CD4-positive, alpha-beta T cell treated with Interleukin-6 at 100 ng/mL for 8 hours (primary cell): Measurements from ENCODE around the gene TADA2A.

Source experiments
- DNase-seq: peaks from one replicate; pipeline ENCODE4 v3.0.0-alpha.2; 2020; ENCODE audit warnings: mixed read lengths, low spot score

Gene TADA2A, protein sequence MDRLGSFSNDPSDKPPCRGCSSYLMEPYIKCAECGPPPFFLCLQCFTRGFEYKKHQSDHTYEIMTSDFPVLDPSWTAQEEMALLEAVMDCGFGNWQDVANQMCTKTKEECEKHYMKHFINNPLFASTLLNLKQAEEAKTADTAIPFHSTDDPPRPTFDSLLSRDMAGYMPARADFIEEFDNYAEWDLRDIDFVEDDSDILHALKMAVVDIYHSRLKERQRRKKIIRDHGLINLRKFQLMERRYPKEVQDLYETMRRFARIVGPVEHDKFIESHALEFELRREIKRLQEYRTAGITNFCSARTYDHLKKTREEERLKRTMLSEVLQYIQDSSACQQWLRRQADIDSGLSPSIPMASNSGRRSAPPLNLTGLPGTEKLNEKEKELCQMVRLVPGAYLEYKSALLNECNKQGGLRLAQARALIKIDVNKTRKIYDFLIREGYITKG

GRCh38 chr17:37406635-37407461 is at the start of gene TADA2A, which contains the start of gene ACACA:
Gene TADA2A (plus strand): TSS chr17:37406886. CDS start chr17:37411366, 4,480 bp downstream.
Gene ACACA (minus strand): TSS chr17:37406836. CDS start chr17:37406299, 537 bp downstream.
- DNase-seq: peak; percentile 64

DNA sequence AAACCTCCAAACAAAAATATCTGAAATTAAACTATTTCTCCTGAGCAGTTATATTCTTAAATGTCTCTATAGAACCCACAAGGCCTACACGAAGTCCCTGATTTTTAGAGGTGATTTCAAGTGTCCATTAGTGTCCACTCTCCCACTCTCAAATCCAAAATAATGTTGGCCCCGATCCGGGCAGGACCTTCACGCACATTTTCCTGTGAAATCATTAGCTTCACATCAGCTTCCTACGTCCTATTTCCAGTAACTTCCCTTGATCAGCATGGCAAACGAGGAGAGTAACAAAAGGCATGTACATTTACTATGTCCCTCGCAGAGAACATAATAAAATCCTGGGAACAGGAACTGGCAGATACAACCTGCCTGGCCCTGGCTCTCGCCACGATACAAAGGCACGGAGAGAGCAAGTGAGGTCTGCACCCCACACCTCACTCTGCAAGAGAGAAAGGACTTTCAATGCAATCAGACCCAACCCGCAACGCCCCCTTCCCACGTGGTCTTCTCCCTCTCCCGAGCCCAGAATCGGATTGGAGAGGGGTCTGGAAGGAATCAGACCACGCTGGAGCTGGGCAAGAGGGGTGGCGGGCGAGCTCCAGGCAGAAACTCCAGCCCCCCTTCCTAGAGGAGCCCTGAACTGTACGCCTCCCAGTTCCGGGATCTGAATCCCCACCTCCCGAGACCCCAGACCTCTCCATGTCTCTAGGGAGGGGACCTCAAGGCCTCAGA is 48.4 kb upstream of the TADA2A start:
- no peak for DNase-seq

DNA sequence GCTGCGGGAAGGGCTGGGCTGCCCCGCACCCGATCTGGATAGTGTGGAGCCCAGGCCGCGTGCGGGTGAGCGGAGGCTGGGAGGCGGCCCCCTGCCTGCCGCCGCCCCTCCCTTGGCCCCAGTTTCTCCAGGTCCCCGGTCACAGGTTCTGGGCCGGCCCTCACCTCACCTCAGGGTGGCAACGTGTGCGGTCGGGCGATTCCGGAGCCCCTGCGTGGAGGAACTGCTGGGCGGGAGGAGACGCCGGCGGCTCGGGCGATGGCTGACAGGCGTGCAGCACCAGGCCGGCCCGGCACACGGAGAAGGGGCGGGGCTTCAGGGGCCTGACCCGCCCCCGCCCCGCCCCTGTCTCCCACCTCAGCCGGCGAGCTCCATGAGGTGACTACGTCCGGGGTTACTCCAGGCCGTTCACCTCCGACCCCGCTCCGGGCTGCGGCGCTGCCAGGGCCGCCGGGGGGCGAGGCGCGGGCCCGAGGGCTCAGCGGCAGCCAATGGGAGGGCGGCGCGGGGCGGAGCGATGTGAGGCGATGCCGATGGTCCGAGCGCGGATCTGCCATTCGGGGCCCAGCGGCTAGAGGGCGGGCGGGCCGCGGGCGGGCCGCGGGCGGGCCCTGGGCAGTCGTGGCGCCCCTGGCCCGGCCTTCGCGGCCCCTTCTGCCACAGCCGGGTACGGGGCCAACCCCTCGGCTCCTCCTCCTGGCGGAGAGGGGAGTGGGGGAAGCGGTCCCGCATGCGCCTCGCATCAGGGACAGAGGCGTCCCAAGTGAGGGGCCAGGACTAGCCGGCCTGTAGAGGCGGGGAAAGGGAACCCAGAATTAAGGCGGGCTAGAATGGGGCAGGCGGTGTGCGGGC is 47.6 kb upstream of the TADA2A start:
- DNase-seq: peak; percentile 91

GRCh38 chr17:37359682-37360188 is 47.0 kb upstream of the TADA2A start:
- DNase-seq: no peak

DNA sequence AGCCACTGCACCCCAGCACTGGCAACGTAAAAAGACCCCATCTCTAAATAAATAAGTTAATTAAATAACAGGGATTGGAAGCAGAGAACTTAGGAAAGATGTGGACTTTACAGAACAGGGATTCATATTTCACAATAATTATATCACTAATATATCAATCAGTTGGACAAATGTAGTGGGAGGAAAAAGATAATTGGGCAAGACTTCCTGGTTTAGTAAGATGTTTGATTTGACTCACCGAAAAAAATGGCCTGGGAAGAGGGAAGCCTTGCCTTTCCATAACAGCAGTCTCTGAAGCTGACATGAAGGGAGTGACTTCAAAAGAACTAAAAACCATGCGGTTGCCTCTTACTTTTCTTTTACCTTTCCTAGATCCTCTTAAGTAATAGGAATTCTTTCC is 46.1 kb upstream of the TADA2A start:
- no peak for DNase-seq

DNA sequence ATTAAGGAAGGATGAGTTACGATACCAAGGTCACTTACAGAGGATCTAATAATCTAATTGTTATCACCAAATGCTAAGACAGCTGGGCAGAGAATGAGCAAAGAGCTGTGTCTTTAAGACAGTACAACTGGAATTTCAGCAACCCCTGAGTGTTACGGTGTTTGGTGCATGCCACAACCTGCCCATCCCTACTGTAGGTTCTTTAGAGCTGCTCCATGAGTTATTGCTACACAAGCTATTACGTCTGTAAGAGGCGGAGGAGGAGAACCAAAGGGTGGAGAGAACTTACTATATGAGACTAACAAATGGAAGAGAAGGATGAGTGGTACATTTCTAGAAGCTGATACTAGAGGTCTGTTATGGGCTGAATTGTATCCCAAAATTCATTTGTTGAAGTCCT is 45.1 kb upstream of the TADA2A start:
- no peak for DNase-seq

DNA sequence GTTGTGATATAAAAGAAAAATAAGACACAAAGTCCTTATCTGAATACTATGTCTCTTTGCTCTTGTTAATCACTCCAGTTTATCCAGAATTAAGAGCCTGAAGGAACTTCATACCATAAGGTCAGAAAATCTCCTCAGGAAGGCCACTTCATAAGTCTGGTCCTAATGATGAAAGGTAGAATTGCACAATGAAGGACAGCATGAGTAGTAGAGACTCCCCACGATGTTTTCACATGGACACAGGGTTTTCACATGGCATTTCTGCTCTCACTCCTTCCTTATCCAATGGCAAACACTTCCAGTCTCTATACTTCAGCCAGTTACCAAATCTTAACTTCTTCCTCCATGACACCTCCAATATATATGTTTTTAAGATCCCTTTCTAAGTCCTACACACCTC is 41.1 kb upstream of the TADA2A start:
- no peak for DNase-seq

DNA sequence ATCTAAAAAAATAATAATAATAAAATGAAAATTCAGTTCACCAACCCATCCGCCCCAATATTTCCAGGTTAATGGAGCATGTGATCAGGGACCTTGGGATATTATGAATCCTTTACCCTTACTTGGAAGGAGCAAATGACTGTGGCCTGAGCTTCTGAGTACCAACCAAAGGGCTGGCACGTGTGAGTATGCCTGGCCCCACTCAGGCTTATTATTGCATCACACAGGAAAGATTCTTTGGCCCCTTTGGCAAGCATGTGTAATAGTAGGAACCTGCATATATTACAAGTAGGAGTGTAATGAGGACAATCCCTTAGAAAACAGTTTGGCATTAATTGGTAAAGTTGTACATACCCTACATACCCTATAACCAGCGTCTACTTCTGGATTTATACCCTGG is 38.1 kb upstream of the TADA2A start:
- DNase-seq: no peak

DNA sequence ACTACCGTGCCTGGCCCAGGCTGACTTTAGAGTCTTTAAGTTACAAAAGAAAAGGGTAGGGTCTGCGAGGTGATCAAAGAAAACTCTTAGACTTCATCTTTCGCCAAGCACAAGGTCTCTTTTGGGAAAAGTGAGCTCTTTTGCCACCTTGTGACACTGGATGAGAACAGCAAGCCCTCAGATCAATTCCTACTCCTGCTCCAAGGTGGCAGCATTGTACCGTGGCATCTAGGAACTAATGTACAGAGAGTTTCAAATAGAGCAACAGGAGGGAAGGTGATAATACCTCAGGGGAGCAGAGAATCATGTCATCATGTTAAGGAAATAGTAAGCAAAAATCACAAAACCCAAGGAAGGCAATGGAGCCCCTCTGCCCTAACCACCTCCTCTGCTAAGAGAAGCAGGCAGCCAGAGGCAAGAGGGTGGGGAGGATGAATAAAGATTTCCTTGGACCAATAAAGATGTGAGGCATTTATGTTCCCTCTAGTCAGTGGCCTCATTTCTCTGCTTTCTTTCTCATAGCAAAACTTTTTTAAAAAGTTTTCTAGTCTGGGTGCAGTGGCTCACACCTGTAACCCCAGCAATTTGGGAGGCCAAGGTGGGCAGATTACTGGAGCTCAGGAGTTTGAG is 33.0 kb upstream of the TADA2A start:
- peak; percentile 63 for DNase-seq

GRCh38 chr17:37375706-37376105 is 31.0 kb upstream of the TADA2A start, which contains the start of gene C17orf78:
Gene C17orf78 (plus strand): TSS chr17:37375985. CDS start chr17:37376093, 108 bp downstream.
- no peak for DNase-seq

GRCh38 chr17:37382056-37382455 is 24.6 kb upstream of the TADA2A start:
- DNase-seq: no peak

GRCh38 chr17:37384560-37385149 is 22.0 kb upstream of the TADA2A start:
- no peak for DNase-seq

DNA sequence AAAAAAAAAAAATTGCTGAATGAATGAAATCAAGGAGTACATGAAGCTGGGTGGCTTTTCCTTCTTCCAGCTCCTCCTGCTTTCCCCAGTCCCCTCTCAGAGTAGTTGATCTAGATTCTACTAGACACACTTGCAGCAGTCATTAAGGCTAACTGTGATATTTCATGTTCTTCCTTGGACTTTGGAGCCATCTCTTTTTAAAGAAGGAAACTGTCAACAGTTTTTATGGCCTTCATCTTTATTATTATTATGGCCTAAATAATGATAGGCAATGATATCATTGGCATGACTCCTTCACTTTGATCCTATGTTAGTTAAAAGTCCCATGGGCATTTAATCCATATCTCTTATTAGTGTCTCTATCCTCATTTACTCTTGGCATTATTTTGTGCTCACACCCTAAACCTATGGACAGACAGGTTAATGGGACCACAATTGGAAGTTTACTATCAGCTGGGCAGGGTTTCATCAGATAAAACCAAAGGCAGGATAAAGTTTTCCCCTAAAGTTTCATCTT is 21.2 kb upstream of the TADA2A start:
- DNase-seq: no peak

- no peak for DNase-seq
Measured at GRCh38 chr17:37386462-37386861, 20.2 kb upstream of the TADA2A start.

DNA sequence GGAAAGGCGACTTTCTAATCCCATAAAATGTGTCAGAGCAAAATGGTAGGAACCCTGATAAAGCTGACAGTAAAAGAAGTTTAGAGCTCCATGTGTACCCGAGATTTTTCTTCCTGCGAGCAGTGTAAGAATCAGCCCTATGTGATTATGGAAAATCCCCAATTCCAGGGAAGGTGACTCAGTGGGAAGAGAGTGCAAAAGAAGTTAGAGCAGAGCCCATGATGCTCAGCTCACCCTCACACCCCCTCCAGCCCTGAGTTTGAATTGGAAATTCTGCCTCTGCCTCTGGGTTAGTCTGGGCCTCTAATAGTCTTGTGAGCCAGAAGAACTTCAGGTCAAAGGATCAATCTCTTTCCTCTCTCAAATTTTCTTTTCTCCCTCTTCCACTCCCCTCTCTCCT is 18.4 kb upstream of the TADA2A start:
- DNase-seq: no peak

GRCh38 chr17:37389160-37389559 is 17.5 kb upstream of the TADA2A start:
- DNase-seq: no peak

DNA sequence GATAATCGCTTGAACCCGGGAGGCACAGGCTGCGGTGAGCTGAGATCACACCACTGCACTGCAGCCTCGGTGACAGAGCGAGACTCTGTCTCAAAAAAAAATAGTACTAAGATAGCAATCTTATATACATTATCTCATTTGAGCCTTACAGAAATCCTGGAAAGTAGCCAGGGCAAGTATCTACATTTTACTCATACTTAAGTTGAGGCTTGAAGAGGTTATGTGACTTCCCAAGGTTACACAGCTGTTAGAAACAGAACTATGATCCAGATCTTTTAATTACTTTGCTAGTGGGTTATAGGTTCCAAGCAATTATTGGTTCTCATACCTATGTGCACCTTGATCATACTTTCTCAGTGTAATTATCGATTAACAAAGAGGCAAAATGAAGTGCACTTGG is 15.5 kb upstream of the TADA2A start:
- no peak for DNase-seq

- no peak for DNase-seq
Measured at GRCh38 chr17:37392024-37392590, 14.6 kb upstream of the TADA2A start.

DNA sequence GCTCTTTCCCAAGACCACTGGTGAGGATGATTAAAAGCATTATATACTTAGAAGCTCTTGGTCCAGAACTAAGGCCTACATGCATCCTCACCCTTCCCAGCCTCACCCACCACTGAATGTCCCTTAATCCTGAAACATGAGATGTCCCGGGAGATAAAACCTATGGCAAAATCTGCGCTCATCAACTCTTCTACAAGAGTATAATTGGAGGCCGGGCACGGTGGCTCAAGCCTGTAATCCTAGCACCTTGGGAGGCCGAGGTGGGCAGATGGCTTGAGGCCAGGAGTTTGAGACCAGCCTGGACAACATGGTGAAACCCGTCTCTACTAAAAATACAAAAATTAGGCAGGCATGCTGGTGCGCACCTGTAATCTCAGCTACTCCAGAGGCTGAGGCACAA is 13.3 kb upstream of the TADA2A start:
- DNase-seq: no peak
